H1 (cell line): Measurements from ENCODE around the gene SH2D7. TPM values are rescaled to one million over a fixed set of nuclear protein-coding genes. Genes with fewer than 3 reads are reported as not detected.

Experiments used
- ASH2L ChIP-seq: fragments of 200-600, 300-600 bp; sonication (generic); IDR thresholded peaks from one replicate; pipeline ENCODE4 v1.7.1; 2017; ENCODE audit warnings: low read length
- BACH1 ChIP-seq: IDR thresholded peaks from 2 replicates; pipeline ENCODE4 v1.6.1; 2012; ENCODE audit warnings: low read length, improper control_type of control experiment
- CBX8 ChIP-seq: fragments of 300-800, 300-1000 bp; sonication (generic); IDR thresholded peaks from 2 replicates; pipeline ENCODE4 v1.7.1; 2016; ENCODE audit warnings: low read depth, low read length, borderline replicate concordance
- CHD1 ChIP-seq: IDR thresholded peaks from 2 replicates; pipeline ENCODE4 v1.6.1; 2012; ENCODE audit warnings: low read depth, low read length, improper control_type of control experiment
- JUN ChIP-seq: IDR thresholded peaks from 2 replicates; pipeline ENCODE4 v1.6.1; 2011; ENCODE audit warnings: low read depth, mild to moderate bottlenecking, improper control_type of control experiment, low read length
- KDM1A ChIP-seq: fragments of 200-600, 300-600 bp; sonication (generic); IDR thresholded peaks from 2 replicates; pipeline ENCODE4 v1.7.1; 2016; ENCODE audit warnings: mild to moderate bottlenecking, low read length, borderline replicate concordance
- TEAD4 ChIP-seq: IDR thresholded peaks from 2 replicates; pipeline ENCODE4 v1.6.1; 2012; ENCODE audit warnings: low read depth, low read length, inconsistent platforms, mixed read lengths
- YY1 ChIP-seq: IDR thresholded peaks from 2 replicates; pipeline ENCODE4 v1.6.1; 2011; ENCODE audit warnings: low read depth, mild to moderate bottlenecking, low read length
- ZNF274 ChIP-seq: IDR thresholded peaks from 2 replicates; pipeline ENCODE4 v1.7.0; 2012; ENCODE audit warnings: low read length, borderline replicate concordance; ENCODE audit errors: extremely low read depth
- polyA plus RNA-seq, 7 experiments: library from polyadenylated mRNA; depleted of rRNA in 3 of 7; stranded (reverse) in 5 of 7; unstranded in 2 of 7; fragments of >200 nt in 5 of 7; fragments of 200-250 nt in 2 of 7; gene quantifications; 1 replicate in 5 of 7; 2 replicates in 1 of 7; 4 replicates in 1 of 7; pipeline versions ENCODE4 v1.2.1 to v1.2.3, GENCODE V29; 2011 to 2013; ENCODE audit warnings: missing spikeins in 2 of 7, mixed read lengths in 2 of 7
- total RNA-seq: library from RNA; stranded (reverse); fragmentation: NEBNext Ultra II Directional; extraction: Animal tissue kit (Norgen Biotek cat#: 25700); gene quantifications from 2 replicates; pipeline ENCODE4 v1.2.1, GENCODE V29; 2021
- TF ChIP-seq, protein P1 (sequence below): fragments of 300-600 bp; sonication (generic); IDR thresholded peaks from 2 replicates; pipeline ENCODE4 v1.7.1; 2012; ENCODE audit warnings: low read length, moderate library complexity, mild to moderate bottlenecking, inconsistent platforms; ENCODE audit not compliant: insufficient replicate concordance
- TF ChIP-seq, protein P2 (sequence below): IDR thresholded peaks from 2 replicates; pipeline ENCODE4 v1.6.1; 2012; ENCODE audit warnings: inconsistent platforms

Gene SH2D7
- total and polyA plus RNA-seq, 2 of the 8 experiments (the other 6 are each of a cell fraction or from before 2014, with no cell fraction given) = not detected

DNA sequence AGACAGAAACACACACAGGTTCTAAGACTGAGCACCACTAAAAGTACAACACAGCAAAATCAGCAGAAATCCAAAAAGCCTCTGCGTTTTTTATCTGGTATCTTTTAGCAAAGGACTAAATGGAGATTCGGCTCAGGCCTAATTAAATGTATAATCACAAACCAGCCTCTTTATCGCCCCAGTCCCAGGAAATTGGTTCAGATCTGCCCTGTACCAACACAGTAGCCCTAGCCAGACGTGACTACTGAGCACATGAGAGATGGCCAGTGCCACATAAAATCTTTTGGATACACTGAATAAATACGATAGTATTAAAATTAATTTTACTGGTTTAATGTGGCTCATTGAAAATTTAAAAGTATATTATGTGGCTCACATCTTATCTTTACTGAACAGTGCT is 34.6 kb upstream of the SH2D7 start (continued):
- TF ChIP-seq, protein P1, sequence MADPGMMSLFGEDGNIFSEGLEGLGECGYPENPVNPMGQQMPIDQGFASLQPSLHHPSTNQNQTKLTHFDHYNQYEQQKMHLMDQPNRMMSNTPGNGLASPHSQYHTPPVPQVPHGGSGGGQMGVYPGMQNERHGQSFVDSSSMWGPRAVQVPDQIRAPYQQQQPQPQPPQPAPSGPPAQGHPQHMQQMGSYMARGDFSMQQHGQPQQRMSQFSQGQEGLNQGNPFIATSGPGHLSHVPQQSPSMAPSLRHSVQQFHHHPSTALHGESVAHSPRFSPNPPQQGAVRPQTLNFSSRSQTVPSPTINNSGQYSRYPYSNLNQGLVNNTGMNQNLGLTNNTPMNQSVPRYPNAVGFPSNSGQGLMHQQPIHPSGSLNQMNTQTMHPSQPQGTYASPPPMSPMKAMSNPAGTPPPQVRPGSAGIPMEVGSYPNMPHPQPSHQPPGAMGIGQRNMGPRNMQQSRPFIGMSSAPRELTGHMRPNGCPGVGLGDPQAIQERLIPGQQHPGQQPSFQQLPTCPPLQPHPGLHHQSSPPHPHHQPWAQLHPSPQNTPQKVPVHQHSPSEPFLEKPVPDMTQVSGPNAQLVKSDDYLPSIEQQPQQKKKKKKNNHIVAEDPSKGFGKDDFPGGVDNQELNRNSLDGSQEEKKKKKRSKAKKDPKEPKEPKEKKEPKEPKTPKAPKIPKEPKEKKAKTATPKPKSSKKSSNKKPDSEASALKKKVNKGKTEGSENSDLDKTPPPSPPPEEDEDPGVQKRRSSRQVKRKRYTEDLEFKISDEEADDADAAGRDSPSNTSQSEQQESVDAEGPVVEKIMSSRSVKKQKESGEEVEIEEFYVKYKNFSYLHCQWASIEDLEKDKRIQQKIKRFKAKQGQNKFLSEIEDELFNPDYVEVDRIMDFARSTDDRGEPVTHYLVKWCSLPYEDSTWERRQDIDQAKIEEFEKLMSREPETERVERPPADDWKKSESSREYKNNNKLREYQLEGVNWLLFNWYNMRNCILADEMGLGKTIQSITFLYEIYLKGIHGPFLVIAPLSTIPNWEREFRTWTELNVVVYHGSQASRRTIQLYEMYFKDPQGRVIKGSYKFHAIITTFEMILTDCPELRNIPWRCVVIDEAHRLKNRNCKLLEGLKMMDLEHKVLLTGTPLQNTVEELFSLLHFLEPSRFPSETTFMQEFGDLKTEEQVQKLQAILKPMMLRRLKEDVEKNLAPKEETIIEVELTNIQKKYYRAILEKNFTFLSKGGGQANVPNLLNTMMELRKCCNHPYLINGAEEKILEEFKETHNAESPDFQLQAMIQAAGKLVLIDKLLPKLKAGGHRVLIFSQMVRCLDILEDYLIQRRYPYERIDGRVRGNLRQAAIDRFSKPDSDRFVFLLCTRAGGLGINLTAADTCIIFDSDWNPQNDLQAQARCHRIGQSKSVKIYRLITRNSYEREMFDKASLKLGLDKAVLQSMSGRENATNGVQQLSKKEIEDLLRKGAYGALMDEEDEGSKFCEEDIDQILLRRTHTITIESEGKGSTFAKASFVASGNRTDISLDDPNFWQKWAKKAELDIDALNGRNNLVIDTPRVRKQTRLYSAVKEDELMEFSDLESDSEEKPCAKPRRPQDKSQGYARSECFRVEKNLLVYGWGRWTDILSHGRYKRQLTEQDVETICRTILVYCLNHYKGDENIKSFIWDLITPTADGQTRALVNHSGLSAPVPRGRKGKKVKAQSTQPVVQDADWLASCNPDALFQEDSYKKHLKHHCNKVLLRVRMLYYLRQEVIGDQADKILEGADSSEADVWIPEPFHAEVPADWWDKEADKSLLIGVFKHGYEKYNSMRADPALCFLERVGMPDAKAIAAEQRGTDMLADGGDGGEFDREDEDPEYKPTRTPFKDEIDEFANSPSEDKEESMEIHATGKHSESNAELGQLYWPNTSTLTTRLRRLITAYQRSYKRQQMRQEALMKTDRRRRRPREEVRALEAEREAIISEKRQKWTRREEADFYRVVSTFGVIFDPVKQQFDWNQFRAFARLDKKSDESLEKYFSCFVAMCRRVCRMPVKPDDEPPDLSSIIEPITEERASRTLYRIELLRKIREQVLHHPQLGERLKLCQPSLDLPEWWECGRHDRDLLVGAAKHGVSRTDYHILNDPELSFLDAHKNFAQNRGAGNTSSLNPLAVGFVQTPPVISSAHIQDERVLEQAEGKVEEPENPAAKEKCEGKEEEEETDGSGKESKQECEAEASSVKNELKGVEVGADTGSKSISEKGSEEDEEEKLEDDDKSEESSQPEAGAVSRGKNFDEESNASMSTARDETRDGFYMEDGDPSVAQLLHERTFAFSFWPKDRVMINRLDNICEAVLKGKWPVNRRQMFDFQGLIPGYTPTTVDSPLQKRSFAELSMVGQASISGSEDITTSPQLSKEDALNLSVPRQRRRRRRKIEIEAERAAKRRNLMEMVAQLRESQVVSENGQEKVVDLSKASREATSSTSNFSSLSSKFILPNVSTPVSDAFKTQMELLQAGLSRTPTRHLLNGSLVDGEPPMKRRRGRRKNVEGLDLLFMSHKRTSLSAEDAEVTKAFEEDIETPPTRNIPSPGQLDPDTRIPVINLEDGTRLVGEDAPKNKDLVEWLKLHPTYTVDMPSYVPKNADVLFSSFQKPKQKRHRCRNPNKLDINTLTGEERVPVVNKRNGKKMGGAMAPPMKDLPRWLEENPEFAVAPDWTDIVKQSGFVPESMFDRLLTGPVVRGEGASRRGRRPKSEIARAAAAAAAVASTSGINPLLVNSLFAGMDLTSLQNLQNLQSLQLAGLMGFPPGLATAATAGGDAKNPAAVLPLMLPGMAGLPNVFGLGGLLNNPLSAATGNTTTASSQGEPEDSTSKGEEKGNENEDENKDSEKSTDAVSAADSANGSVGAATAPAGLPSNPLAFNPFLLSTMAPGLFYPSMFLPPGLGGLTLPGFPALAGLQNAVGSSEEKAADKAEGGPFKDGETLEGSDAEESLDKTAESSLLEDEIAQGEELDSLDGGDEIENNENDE = no peak
- no peak for TF ChIP-seq YY1
- TF ChIP-seq ASH2L = no peak
- TF ChIP-seq TEAD4 = no peak
- no peak for TF ChIP-seq BACH1
- no peak for TF ChIP-seq JUN
- TF ChIP-seq, protein P2, sequence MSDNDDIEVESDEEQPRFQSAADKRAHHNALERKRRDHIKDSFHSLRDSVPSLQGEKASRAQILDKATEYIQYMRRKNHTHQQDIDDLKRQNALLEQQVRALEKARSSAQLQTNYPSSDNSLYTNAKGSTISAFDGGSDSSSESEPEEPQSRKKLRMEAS = no peak
- no peak for TF ChIP-seq CHD1
- TF ChIP-seq ZNF274 = no peak
- TF ChIP-seq KDM1A = no peak
- TF ChIP-seq CBX8 = no peak
- TF ChIP-seq, all 59 proteins: peak for 0
